D721Med (cell line): ENCODE measurements around the gene ANO2.

Experiments
- DNase-seq: peaks from one replicate; pipeline ENCODE4 v3.0.0; 2011; ENCODE audit warnings: low spot score; ENCODE audit not compliant: insufficient read length
- FAIRE-seq: peaks from 2 replicates; lab custom pipeline; 2011; peaks lifted over from hg19 to GRCh38; lab: Jason Lieb, UNC
- CTCF ChIP-seq: IDR thresholded peaks from 2 replicates; pipeline ENCODE4 v1.5.1; 2012; ENCODE audit warnings: mild to moderate bottlenecking, control low read depth; ENCODE audit not compliant: insufficient read depth; ENCODE audit errors: missing control alignments

ANO2 gene

GRCh38 chr12:5587711-5588121, 357.3 kb downstream of the ANO2 start:
- no peak for TF ChIP-seq CTCF
- FAIRE-seq: no peak
- no peak for DNase-seq

GRCh38 chr12:5586201-5586600, 358.9 kb downstream of the ANO2 start:
- TF ChIP-seq CTCF: no peak
- FAIRE-seq: no peak
- no peak for DNase-seq

GRCh38 chr12:5585178-5585577, 359.9 kb downstream of the ANO2 start:
- no peak for TF ChIP-seq CTCF
- no peak for FAIRE-seq
- no peak for DNase-seq

GRCh38 chr12:5584412-5585175, 360.5 kb downstream of the ANO2 start:
- no peak for FAIRE-seq
- no peak for DNase-seq
- no peak for TF ChIP-seq CTCF

GRCh38 chr12:5582541-5582940, 362.5 kb downstream of the ANO2 start:
- DNase-seq (no peak), FAIRE-seq (no peak)
- TF ChIP-seq CTCF: no peak

GRCh38 chr12:5582018-5582417, 363.0 kb downstream of the ANO2 start:
- TF ChIP-seq CTCF: no peak
- DNase-seq: no peak
- no peak for FAIRE-seq

GRCh38 chr12:5581616-5582015, 363.4 kb downstream of the ANO2 start:
- TF ChIP-seq CTCF: no peak
- FAIRE-seq: no peak
- DNase-seq: no peak
